ENCODE measurements around the gene CAMK2G.
A peak's percentile ranks its signal among the peaks of the same experiment; 100 is the strongest.

CAMK2G gene

GRCh38 chr10:73855413-73855812 is 18.9 kb downstream of the CAMK2G start:
- no peak overlapping the region for H3K4me3 ChIP-seq (ENCODE audit: low read length)
- DNase-seq (ENCODE audit: low read depth) = no peak
- TF ChIP-seq, protein P1, sequence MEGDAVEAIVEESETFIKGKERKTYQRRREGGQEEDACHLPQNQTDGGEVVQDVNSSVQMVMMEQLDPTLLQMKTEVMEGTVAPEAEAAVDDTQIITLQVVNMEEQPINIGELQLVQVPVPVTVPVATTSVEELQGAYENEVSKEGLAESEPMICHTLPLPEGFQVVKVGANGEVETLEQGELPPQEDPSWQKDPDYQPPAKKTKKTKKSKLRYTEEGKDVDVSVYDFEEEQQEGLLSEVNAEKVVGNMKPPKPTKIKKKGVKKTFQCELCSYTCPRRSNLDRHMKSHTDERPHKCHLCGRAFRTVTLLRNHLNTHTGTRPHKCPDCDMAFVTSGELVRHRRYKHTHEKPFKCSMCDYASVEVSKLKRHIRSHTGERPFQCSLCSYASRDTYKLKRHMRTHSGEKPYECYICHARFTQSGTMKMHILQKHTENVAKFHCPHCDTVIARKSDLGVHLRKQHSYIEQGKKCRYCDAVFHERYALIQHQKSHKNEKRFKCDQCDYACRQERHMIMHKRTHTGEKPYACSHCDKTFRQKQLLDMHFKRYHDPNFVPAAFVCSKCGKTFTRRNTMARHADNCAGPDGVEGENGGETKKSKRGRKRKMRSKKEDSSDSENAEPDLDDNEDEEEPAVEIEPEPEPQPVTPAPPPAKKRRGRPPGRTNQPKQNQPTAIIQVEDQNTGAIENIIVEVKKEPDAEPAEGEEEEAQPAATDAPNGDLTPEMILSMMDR (IDR thresholded peaks at IDR 0.05; ENCODE audit: insufficient read depth, low read depth, low read length, missing control alignments) = no peak

GRCh38 chr10:73854310-73854709 is 20.0 kb downstream of the CAMK2G start:
- no peak for DNase-seq (ENCODE audit: low read depth)
- TF ChIP-seq, protein P1 (IDR thresholded peaks at IDR 0.05; ENCODE audit: insufficient read depth, low read depth, low read length, missing control alignments) = no peak

GRCh38 chr10:73853196-73853595 is 21.2 kb downstream of the CAMK2G start:
- TF ChIP-seq, protein P1 (IDR thresholded peaks at IDR 0.05; ENCODE audit: insufficient read depth, low read depth, low read length, missing control alignments) = no peak
- H3K4me3 ChIP-seq (ENCODE audit: low read length) = no peak overlapping the region

More at GRCh38 chr10:73854310-73854709, 20.0 kb downstream of the CAMK2G start:
- H3K4me3 ChIP-seq (ENCODE audit: low read length) = no peak overlapping the region

DNA sequence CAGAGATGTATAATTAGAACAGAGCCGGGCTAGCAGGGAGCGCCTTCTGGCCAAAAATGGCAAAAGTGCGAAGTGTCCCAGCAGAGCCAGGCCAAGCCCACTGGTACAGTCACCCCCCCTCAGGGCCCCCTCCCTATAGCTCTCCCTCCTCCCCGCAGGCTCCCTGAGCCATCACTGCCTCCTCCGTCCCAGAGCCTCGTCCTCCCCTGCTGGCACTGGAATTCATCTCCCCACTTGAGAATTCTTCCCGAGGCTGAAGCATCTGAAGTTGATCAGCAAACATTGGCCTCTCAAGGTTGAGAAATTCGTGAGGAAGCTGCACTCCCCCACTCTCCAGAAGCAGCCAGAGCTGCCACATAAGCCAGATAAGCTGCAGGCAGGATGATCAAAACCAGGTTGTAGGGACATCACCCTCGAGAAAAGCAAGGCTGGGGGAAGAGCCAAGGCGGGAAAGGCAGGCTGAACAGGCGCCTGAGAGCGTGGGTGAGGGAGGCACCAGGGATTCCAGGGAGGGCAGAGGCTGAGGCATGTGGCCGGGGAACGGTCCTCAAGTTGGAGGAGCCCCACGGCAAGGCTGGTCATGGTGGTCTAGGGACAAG is 23.4 kb downstream of the CAMK2G start:
- DNase-seq (ENCODE audit: low read depth) = no peak
- TF ChIP-seq, protein P1 (IDR thresholded peaks at IDR 0.05; ENCODE audit: insufficient read depth, low read depth, low read length, missing control alignments) = no peak
- H3K4me3 ChIP-seq (ENCODE audit: low read length) = no peak overlapping the region

More at GRCh38 chr10:73853196-73853595, 21.2 kb downstream of the CAMK2G start:
- DNase-seq (ENCODE audit: low read depth) = no peak

DNA sequence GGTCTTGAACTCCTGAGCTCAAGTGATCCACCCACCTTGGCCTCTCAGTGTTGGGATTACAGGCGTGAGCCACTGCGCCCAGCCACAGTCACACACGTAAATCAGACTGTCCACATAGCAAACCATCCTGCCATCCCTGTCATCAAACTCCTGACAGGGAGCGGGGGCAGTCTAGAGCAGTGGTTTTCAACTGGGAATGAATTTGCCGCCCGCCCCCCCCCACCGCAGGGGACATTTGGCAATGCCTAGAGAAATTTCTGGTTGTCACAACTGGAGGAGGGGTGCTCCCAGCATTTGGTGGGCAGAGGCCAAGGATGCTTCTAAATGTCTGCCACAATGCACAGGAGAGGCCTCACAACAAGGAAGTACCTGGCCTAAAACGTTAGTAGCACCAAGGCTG is 24.1 kb downstream of the CAMK2G start:
- H3K4me3 ChIP-seq (ENCODE audit: low read length) = no peak overlapping the region
- DNase-seq (ENCODE audit: low read depth) = no peak

DNA sequence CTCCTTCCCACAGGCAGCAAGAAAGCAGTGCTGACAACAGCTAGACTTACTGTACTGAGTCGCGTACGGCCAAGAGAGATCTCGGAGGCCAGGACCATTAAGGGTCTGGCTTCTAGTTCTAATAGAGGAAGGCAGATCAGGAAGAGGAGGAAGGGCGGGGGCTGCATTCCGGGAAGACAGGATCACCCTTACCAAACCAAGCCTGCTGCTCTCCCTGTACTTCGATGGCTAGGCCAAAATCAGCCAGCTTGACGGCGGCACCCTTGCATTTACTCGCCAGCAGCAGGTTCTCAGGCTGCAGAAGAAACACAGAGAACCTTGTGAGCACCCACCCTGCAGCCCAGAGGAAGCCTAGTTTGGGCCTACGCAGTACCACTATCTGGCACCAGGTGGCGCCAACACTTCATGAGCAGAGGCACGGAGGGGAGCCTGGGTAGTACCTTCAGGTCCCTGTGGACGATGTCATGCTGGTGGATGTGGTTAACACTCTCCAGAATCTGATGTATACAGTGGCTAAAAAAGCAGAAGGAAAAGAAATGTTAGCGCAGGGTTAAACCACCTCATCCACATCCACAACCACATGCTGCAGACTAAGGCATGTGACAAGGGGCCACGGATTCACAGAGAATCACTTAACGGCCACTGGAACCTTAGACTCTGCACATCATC is 25.4 kb downstream of the CAMK2G start:
- TF ChIP-seq, protein P1 (IDR thresholded peaks at IDR 0.05; ENCODE audit: insufficient read depth, low read depth, low read length, missing control alignments) = peak; percentile 100
- no peak overlapping the region for H3K4me3 ChIP-seq (ENCODE audit: low read length)
- DNase-seq (ENCODE audit: low read depth) = peak; percentile 79

More for the DNA sequence above, 24.1 kb downstream of the CAMK2G start:
- TF ChIP-seq, protein P1 (IDR thresholded peaks at IDR 0.05; ENCODE audit: insufficient read depth, low read depth, low read length, missing control alignments) = no peak
